Nephron progenitor cell (in vitro differentiated cells): ENCODE measurements around the gene CCDC88A.

Source experiments
- DNase-seq: peaks from one replicate; pipeline ENCODE4 v3.0.0; 2021
- H3K27ac Mint-ChIP-seq: 2 replicates; pipeline ENCODE4 v1.8.0; 2021; ENCODE audit warnings: mild to moderate bottlenecking, moderate library complexity, mixed read lengths
- H3K27me3 Mint-ChIP-seq: 2 replicates; pipeline ENCODE4 v1.8.0; 2021; ENCODE audit warnings: mild to moderate bottlenecking, low read depth, mixed read lengths; ENCODE audit not compliant: poor library complexity
- H3K36me3 Mint-ChIP-seq: 2 replicates; pipeline ENCODE4 v1.8.0; 2021; ENCODE audit warnings: low read depth, mixed read lengths
- H3K4me1 Mint-ChIP-seq: 2 replicates; pipeline ENCODE4 v1.8.0; 2021; ENCODE audit warnings: mixed read lengths
- H3K4me3 Mint-ChIP-seq: 2 replicates; pipeline ENCODE4 v1.8.0; 2021; ENCODE audit warnings: mild to moderate bottlenecking, moderate library complexity, mixed read lengths
- H3K9me3 Mint-ChIP-seq: 2 replicates; pipeline ENCODE4 v1.8.0; 2021; ENCODE audit warnings: mild to moderate bottlenecking, moderate library complexity, mixed read lengths
- CTCF ChIP-seq: fragments of 200-600 bp; sonication (generic); IDR thresholded peaks from 2 replicates; pipeline ENCODE4 v1.5.0; 2021; ENCODE audit warnings: antibody characterized with exemption

The CCDC88A gene

GRCh38 chr2:55438391-55439100, 18.9 kb upstream of the CCDC88A start:
- no peak overlapping the region for H3K4me3 Mint-ChIP-seq
- H3K4me1 Mint-ChIP-seq: no peaks in the 10 kb centered on the region
- TF ChIP-seq CTCF: no peak

GRCh38 chr2:55437515-55438390, 18.1 kb upstream of the CCDC88A start:
- H3K27ac Mint-ChIP-seq: no peak overlapping the region
- H3K4me3 Mint-ChIP-seq: no peak overlapping the region
- H3K36me3 Mint-ChIP-seq: no peaks in the 10 kb centered on the region
- no peaks in the 10 kb centered on the region for H3K4me1 Mint-ChIP-seq
- H3K27me3 Mint-ChIP-seq: peaks cover 7% of the 10 kb centered on the region
- no peak for TF ChIP-seq CTCF
- DNase-seq: no peak
- H3K9me3 Mint-ChIP-seq: peaks cover 13% of the 10 kb centered on the region

More at GRCh38 chr2:55438391-55439100, 18.9 kb upstream of the CCDC88A start:
- DNase-seq: no peak
- Mint-ChIP-seq H3K9me3 (peaks cover 19% of the 10 kb centered on the region), H3K27me3 (peaks cover 10% of the 10 kb centered on the region), H3K27ac (no peak overlapping the region), H3K36me3 (no peaks in the 10 kb centered on the region)

- Mint-ChIP-seq H3K4me1 (peaks cover 7% of the 10 kb centered on the region), H3K27ac (no peak overlapping the region), H3K9me3 (no peaks in the 10 kb centered on the region), H3K36me3 (no peaks in the 10 kb centered on the region), H3K4me3 (no peak overlapping the region), H3K27me3 (peaks cover 3% of the 10 kb centered on the region)
- DNase-seq: no peak
- peak; percentile 36 for TF ChIP-seq CTCF
These were observed 12.4 kb upstream of the CCDC88A start for GRCh38 chr2:55431982-55432627.

GRCh38 chr2:55430211-55430975, 10.7 kb upstream of the CCDC88A start:
- Mint-ChIP-seq H3K27ac (no peak overlapping the region), H3K36me3 (no peaks in the 10 kb centered on the region), H3K4me1 (peaks cover 10% of the 10 kb centered on the region), H3K4me3 (no peak overlapping the region), H3K9me3 (no peaks in the 10 kb centered on the region), H3K27me3 (peaks cover 3% of the 10 kb centered on the region)
- TF ChIP-seq CTCF: no peak
- DNase-seq: no peak

GRCh38 chr2:55428258-55428657, 8.6 kb upstream of the CCDC88A start:
- Mint-ChIP-seq H3K4me3 (no peak overlapping the region), H3K9me3 (no peaks in the 10 kb centered on the region), H3K27ac (no peak overlapping the region), H3K36me3 (no peaks in the 10 kb centered on the region), H3K27me3 (no peaks in the 10 kb centered on the region), H3K4me1 (peaks cover 12% of the 10 kb centered on the region)
- no peak for TF ChIP-seq CTCF
- DNase-seq: no peak
